ENCODE measurements around the gene ZBTB22. TPM values are rescaled to one million over a fixed set of nuclear protein-coding genes. Genes with fewer than 3 reads are reported as not detected.
A peak's percentile ranks its signal among the peaks of the same experiment; 100 is the strongest.
"Not testable (repeated sequence)": the region's sequence is repeated elsewhere in the genome, so short reads cannot be mapped to it uniquely, and the experiment has no call there.

ZBTB22 gene
- 21.2 TPM for polyA plus RNA-seq (2013, experiment 1 of 2)
- polyA plus RNA-seq (2013, experiment 2 of 2) = 14.2 TPM

GRCh38 chr6:33317669-33318425 is at the start of gene ZBTB22:
TSS of gene ZBTB22 (minus strand) at chr6:33317744. CDS start at chr6:33316916, 828 bp downstream.
- 0 to 2% methylated on average over 28 to 32 of the region's 44 CpGs for WGBS, 2 experiments (ENCODE audit: insufficient coverage in 2 of 2)
- Histone ChIP-seq H3K36me3 (ENCODE audit: control insufficient read depth, insufficient read depth, low read length) (peaks cover 43% of the 10 kb centered on the region), H3K4me1 (ENCODE audit: control insufficient read depth, insufficient read depth, low read length, poor library complexity, severe bottlenecking) (peaks cover 36% of the 10 kb centered on the region)

GRCh38 chr6:33367009-33367714 is 49.6 kb upstream of the ZBTB22 start:
- no peak overlapping the region for H3K4me3 ChIP-seq (ENCODE audit: extremely low read depth, insufficient read depth, low read length, poor library complexity, severe bottlenecking)
- 76 to 93% methylated on average over 3 of the region's 8 CpGs for WGBS, 2 experiments (ENCODE audit: insufficient coverage in 2 of 2)
- no peaks in the 10 kb centered on the region for H3K4me1 ChIP-seq (ENCODE audit: control insufficient read depth, insufficient read depth, low read length, poor library complexity, severe bottlenecking)
- H3K36me3 ChIP-seq (ENCODE audit: control insufficient read depth, insufficient read depth, low read length) = no peaks in the 10 kb centered on the region
- no peaks in the 10 kb centered on the region for H3K9me3 ChIP-seq (ENCODE audit: control insufficient read depth, low read length)
- H3K27ac ChIP-seq (ENCODE audit: low read depth, low read length, severe bottlenecking) = no peak overlapping the region

More at GRCh38 chr6:33317669-33318425, at the start of gene ZBTB22:
- Histone ChIP-seq H3K9me3 (ENCODE audit: control insufficient read depth, low read length) (no peaks in the 10 kb centered on the region), H3K4me3 (ENCODE audit: extremely low read depth, insufficient read depth, low read length, poor library complexity, severe bottlenecking) (peak within 1 kb of the TSS; percentile 58), H3K27ac (ENCODE audit: low read depth, low read length, severe bottlenecking) (peak within 1 kb of the TSS; percentile 88)

GRCh38 chr6:33365206-33365971 is 47.8 kb upstream of the ZBTB22 start:
- not testable (repeated sequence) for H3K4me1 ChIP-seq (ENCODE audit: control insufficient read depth, insufficient read depth, low read length, poor library complexity, severe bottlenecking); H3K4me3 ChIP-seq (ENCODE audit: extremely low read depth, insufficient read depth, low read length, poor library complexity, severe bottlenecking); H3K36me3 ChIP-seq (ENCODE audit: control insufficient read depth, insufficient read depth, low read length); H3K9me3 ChIP-seq (ENCODE audit: control insufficient read depth, low read length); H3K27ac ChIP-seq (ENCODE audit: low read depth, low read length, severe bottlenecking)
- WGBS, 2 experiments (ENCODE audit: insufficient coverage in 2 of 2) = 86 to 88% methylated on average over 7 to 9 of the region's 10 CpGs

GRCh38 chr6:33364475-33365205 is 47.1 kb upstream of the ZBTB22 start:
- not testable (repeated sequence) for H3K4me1 ChIP-seq (ENCODE audit: control insufficient read depth, insufficient read depth, low read length, poor library complexity, severe bottlenecking); H3K4me3 ChIP-seq (ENCODE audit: extremely low read depth, insufficient read depth, low read length, poor library complexity, severe bottlenecking); H3K27ac ChIP-seq (ENCODE audit: low read depth, low read length, severe bottlenecking); H3K9me3 ChIP-seq (ENCODE audit: control insufficient read depth, low read length); H3K36me3 ChIP-seq (ENCODE audit: control insufficient read depth, insufficient read depth, low read length)
- 61 to 93% methylated on average over 2 of the region's 8 CpGs for WGBS, 2 experiments (ENCODE audit: insufficient coverage in 2 of 2)

GRCh38 chr6:33363486-33363885 is 45.9 kb upstream of the ZBTB22 start:
- not testable (repeated sequence) for H3K27ac ChIP-seq (ENCODE audit: low read depth, low read length, severe bottlenecking); H3K36me3 ChIP-seq (ENCODE audit: control insufficient read depth, insufficient read depth, low read length); H3K4me3 ChIP-seq (ENCODE audit: extremely low read depth, insufficient read depth, low read length, poor library complexity, severe bottlenecking); H3K9me3 ChIP-seq (ENCODE audit: control insufficient read depth, low read length); H3K4me1 ChIP-seq (ENCODE audit: control insufficient read depth, insufficient read depth, low read length, poor library complexity, severe bottlenecking)
- 91 to 95% methylated on average over 5 to 10 of the region's 12 CpGs for WGBS, 2 experiments (ENCODE audit: insufficient coverage in 2 of 2)

- no peak overlapping the region for H3K27ac ChIP-seq (ENCODE audit: low read depth, low read length, severe bottlenecking)
- H3K4me1 ChIP-seq (ENCODE audit: control insufficient read depth, insufficient read depth, low read length, poor library complexity, severe bottlenecking) = no peaks in the 10 kb centered on the region
- H3K36me3 ChIP-seq (ENCODE audit: control insufficient read depth, insufficient read depth, low read length) = no peaks in the 10 kb centered on the region
- no peak overlapping the region for H3K4me3 ChIP-seq (ENCODE audit: extremely low read depth, insufficient read depth, low read length, poor library complexity, severe bottlenecking)
- no peaks in the 10 kb centered on the region for H3K9me3 ChIP-seq (ENCODE audit: control insufficient read depth, low read length)
These were observed 41.8 kb upstream of the ZBTB22 start for GRCh38 chr6:33359331-33359730.

GRCh38 chr6:33357160-33357871 is 39.8 kb upstream of the ZBTB22 start:
- H3K27ac ChIP-seq (ENCODE audit: low read depth, low read length, severe bottlenecking); H3K4me3 ChIP-seq (ENCODE audit: extremely low read depth, insufficient read depth, low read length, poor library complexity, severe bottlenecking); H3K4me1 ChIP-seq (ENCODE audit: control insufficient read depth, insufficient read depth, low read length, poor library complexity, severe bottlenecking); H3K36me3 ChIP-seq (ENCODE audit: control insufficient read depth, insufficient read depth, low read length); H3K9me3 ChIP-seq (ENCODE audit: control insufficient read depth, low read length): not testable (repeated sequence)
- 95% methylated on average over 3 of the region's 13 CpGs; no CpG with 5 or more reads in 1 of the 2 experiments for whole genome bisulfite sequencing, 2 experiments (ENCODE audit: insufficient coverage in 2 of 2)

- H3K9me3 ChIP-seq (ENCODE audit: control insufficient read depth, low read length) = no peaks in the 10 kb centered on the region
These were observed 38.8 kb upstream of the ZBTB22 start for GRCh38 chr6:33356295-33356694.

GRCh38 chr6:33355860-33356259 is 38.3 kb upstream of the ZBTB22 start:
- not testable (repeated sequence) for H3K4me3 ChIP-seq (ENCODE audit: extremely low read depth, insufficient read depth, low read length, poor library complexity, severe bottlenecking); H3K9me3 ChIP-seq (ENCODE audit: control insufficient read depth, low read length); H3K4me1 ChIP-seq (ENCODE audit: control insufficient read depth, insufficient read depth, low read length, poor library complexity, severe bottlenecking); H3K36me3 ChIP-seq (ENCODE audit: control insufficient read depth, insufficient read depth, low read length); H3K27ac ChIP-seq (ENCODE audit: low read depth, low read length, severe bottlenecking)
- WGBS, 2 experiments (ENCODE audit: insufficient coverage in 2 of 2) = 87 to 93% methylated on average over 4 to 5 of the region's 6 CpGs

More at GRCh38 chr6:33356295-33356694, 38.8 kb upstream of the ZBTB22 start:
- H3K36me3 ChIP-seq (ENCODE audit: control insufficient read depth, insufficient read depth, low read length) = no peaks in the 10 kb centered on the region
- no peak overlapping the region for H3K27ac ChIP-seq (ENCODE audit: low read depth, low read length, severe bottlenecking)
- 100% methylated on average over 2 of the region's 3 CpGs; no CpG with 5 or more reads in 1 of the 2 experiments for WGBS, 2 experiments (ENCODE audit: insufficient coverage in 2 of 2)
- no peaks in the 10 kb centered on the region for H3K4me1 ChIP-seq (ENCODE audit: control insufficient read depth, insufficient read depth, low read length, poor library complexity, severe bottlenecking)
- H3K4me3 ChIP-seq (ENCODE audit: extremely low read depth, insufficient read depth, low read length, poor library complexity, severe bottlenecking) = no peak overlapping the region

GRCh38 chr6:33347816-33348215 is 30.3 kb upstream of the ZBTB22 start:
- 91 to 98% methylated on average over 3 to 4 of the region's 5 CpGs for WGBS, 2 experiments (ENCODE audit: insufficient coverage in 2 of 2)
- no peaks in the 10 kb centered on the region for H3K9me3 ChIP-seq (ENCODE audit: control insufficient read depth, low read length)
- H3K27ac ChIP-seq (ENCODE audit: low read depth, low read length, severe bottlenecking) = no peak overlapping the region
- no peak overlapping the region for H3K4me3 ChIP-seq (ENCODE audit: extremely low read depth, insufficient read depth, low read length, poor library complexity, severe bottlenecking)
- H3K36me3 ChIP-seq (ENCODE audit: control insufficient read depth, insufficient read depth, low read length) = no peaks in the 10 kb centered on the region
- H3K4me1 ChIP-seq (ENCODE audit: control insufficient read depth, insufficient read depth, low read length, poor library complexity, severe bottlenecking) = peaks cover 6% of the 10 kb centered on the region

Data from mesodermal cell (in vitro differentiated cells).